Measurements from ENCODE around the gene TBC1D19. TPM values are rescaled to one million over a fixed set of nuclear protein-coding genes. Genes with fewer than 3 reads are reported as not detected.

Gene TBC1D19
- total and polyA plus RNA-seq, 2 of the 4 experiments (the other 2 are of a cell fraction) = 9.9 to 17.6 TPM

DNA sequence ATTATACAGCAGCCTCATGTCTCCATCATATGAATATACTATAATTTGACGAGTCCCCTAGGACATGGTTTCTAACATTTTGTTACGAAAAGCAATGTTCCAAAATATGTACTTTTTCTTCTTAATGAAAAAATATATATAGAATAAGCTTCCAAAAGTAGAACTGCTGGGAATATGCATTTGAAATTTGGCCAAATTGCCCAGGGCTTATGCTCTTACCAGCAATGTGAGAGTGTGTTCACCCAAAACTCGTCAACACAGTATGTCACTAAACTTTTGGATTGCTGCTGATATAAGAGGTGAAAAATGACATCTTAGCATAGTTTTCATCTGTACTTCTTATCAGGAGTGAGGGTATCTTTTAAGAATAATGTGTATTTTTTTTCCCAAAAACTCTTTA, 212.2 kb downstream of the TBC1D19 start:
- no peak for ATAC-seq (ENCODE audit: low read depth)
- Histone ChIP-seq H2AK5ac (ENCODE audit: low read depth, low read length) (no peak overlapping the region), H3K14ac (replicated peaks; ENCODE audit: low read depth, low read length) (no peak overlapping the region), H3K18ac (ENCODE audit: low read depth, low read length) (no peak overlapping the region), H2BK120ac (ENCODE audit: low read depth, low read length) (no peak overlapping the region), H2BK20ac (ENCODE audit: low read depth, low read length) (no peak overlapping the region), H2AK9ac (replicated peaks; ENCODE audit: low read depth, low read length, poor library complexity) (no peak overlapping the region), H2AFZ (replicated peaks; ENCODE audit: low read length, poor library complexity) (no peak overlapping the region), H3K4me1 (ENCODE audit: control insufficient read depth, insufficient read depth, low read length) (no peaks in the 10 kb centered on the region), H4K20me1 (ENCODE audit: insufficient read depth, low read length) (no peaks in the 10 kb centered on the region), H4K5ac (ENCODE audit: low read depth, low read length) (no peak overlapping the region), H3K9me1 (ENCODE audit: insufficient read depth, low read length) (no peaks in the 10 kb centered on the region), H4K91ac (ENCODE audit: insufficient read depth, low read depth, low read length) (no peak overlapping the region), H3K9ac (ENCODE audit: low read depth, low read length) (no peak overlapping the region), H3K27ac (ENCODE audit: insufficient read depth, low read length) (no peak overlapping the region), H3K23ac (ENCODE audit: low read depth, low read length) (no peak overlapping the region), H3K56ac (ENCODE audit: extremely low read depth, insufficient read depth, low read length) (no peak overlapping the region), H3K36me3 (ENCODE audit: control insufficient read depth, insufficient read depth, low read length) (no peaks in the 10 kb centered on the region), H2BK15ac (ENCODE audit: low read depth, low read length) (no peak overlapping the region), H2BK5ac (ENCODE audit: low read depth, low read length, poor library complexity, severe bottlenecking) (no peak overlapping the region), H3K79me1 (ENCODE audit: low read depth in 1 of 2, low read length in 2 of 2) (no peaks in the 10 kb centered on the region), H3K4me2 (ENCODE audit: low read depth, low read length) (no peak overlapping the region), H3K4me3 (ENCODE audit: insufficient read depth, low read depth, low read length) (no peak overlapping the region), H3K9me3 (ENCODE audit: control insufficient read depth, insufficient read depth, low read length) (no peaks in the 10 kb centered on the region), H3K27me3 (ENCODE audit: control insufficient read depth, insufficient read depth, low read length) (no peaks in the 10 kb centered on the region), H4K8ac (ENCODE audit: low read depth in 2 of 2, low read length in 2 of 2) (no peak overlapping the region), H3K4ac (ENCODE audit: low read depth, low read length) (no peak overlapping the region)
- dilution Hi-C loops (cut with HindIII; ENCODE audit: low sequenced_read_pairs, unreplicated experiment) = no loop called here
- no TSS peak for BruUV-seq (replicated peaks)
- no CpG with 5 or more reads among the region's 3 CpGs for WGBS, 2 experiments (ENCODE audit: extremely low coverage in 2 of 2, insufficient read length in 1 of 2)
- in situ Hi-C loops (cut with MboI; ENCODE audit: low sequenced_read_pairs) = no loop called here
- ChIA-PET POLR2A (ENCODE audit: unreplicated experiment) (no interaction called here), CTCF (no interaction called here)
- no peak for TF ChIP-seq RCOR1 (IDR thresholded peaks at IDR 0.05; ENCODE audit: insufficient replicate concordance, low read length)
- no peak for TF ChIP-seq SMC3 (IDR thresholded peaks at IDR 0.05; ENCODE audit: low read depth, low read length)
- TF ChIP-seq, protein P1, sequence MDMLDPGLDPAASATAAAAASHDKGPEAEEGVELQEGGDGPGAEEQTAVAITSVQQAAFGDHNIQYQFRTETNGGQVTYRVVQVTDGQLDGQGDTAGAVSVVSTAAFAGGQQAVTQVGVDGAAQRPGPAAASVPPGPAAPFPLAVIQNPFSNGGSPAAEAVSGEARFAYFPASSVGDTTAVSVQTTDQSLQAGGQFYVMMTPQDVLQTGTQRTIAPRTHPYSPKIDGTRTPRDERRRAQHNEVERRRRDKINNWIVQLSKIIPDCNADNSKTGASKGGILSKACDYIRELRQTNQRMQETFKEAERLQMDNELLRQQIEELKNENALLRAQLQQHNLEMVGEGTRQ (IDR thresholded peaks at IDR 0.05; ENCODE audit: low read depth, low read length) = no peak
- TF ChIP-seq, protein P2, sequence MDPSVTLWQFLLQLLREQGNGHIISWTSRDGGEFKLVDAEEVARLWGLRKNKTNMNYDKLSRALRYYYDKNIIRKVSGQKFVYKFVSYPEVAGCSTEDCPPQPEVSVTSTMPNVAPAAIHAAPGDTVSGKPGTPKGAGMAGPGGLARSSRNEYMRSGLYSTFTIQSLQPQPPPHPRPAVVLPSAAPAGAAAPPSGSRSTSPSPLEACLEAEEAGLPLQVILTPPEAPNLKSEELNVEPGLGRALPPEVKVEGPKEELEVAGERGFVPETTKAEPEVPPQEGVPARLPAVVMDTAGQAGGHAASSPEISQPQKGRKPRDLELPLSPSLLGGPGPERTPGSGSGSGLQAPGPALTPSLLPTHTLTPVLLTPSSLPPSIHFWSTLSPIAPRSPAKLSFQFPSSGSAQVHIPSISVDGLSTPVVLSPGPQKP (IDR thresholded peaks at IDR 0.05; ENCODE audit: borderline replicate concordance, low read depth, low read length) = no peak
- TF ChIP-seq MXI1 (IDR thresholded peaks at IDR 0.05; ENCODE audit: borderline replicate concordance, low read depth, low read length) = no peak
- TF ChIP-seq, protein P3, sequence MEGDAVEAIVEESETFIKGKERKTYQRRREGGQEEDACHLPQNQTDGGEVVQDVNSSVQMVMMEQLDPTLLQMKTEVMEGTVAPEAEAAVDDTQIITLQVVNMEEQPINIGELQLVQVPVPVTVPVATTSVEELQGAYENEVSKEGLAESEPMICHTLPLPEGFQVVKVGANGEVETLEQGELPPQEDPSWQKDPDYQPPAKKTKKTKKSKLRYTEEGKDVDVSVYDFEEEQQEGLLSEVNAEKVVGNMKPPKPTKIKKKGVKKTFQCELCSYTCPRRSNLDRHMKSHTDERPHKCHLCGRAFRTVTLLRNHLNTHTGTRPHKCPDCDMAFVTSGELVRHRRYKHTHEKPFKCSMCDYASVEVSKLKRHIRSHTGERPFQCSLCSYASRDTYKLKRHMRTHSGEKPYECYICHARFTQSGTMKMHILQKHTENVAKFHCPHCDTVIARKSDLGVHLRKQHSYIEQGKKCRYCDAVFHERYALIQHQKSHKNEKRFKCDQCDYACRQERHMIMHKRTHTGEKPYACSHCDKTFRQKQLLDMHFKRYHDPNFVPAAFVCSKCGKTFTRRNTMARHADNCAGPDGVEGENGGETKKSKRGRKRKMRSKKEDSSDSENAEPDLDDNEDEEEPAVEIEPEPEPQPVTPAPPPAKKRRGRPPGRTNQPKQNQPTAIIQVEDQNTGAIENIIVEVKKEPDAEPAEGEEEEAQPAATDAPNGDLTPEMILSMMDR (conservative IDR thresholded peaks at IDR 0.05; ENCODE audit: low read depth, low read length) = no peak
- no peak for TF ChIP-seq MAZ (IDR thresholded peaks at IDR 0.05; ENCODE audit: borderline replicate concordance, low read depth, low read length)
- TF ChIP-seq RAD21 (IDR thresholded peaks at IDR 0.05; ENCODE audit: low read length) = no peak
- no peak for DNase-seq
- intact Hi-C loops (cut with micrococcal nuclease) = no loop called here

Data from IMR-90 (cell line).